Spleen (tissue), 11 donors: ENCODE results near the gene OR4M1. TPM values are rescaled to one million over a fixed set of nuclear protein-coding genes. Genes with fewer than 3 reads are reported as not detected.
"Not testable (repeated sequence)": the region's sequence is repeated elsewhere in the genome, so short reads cannot be mapped to it uniquely, and the experiment has no call there.

Experiments used
- DNase-seq: peaks from one replicate; pipeline ENCODE4 v3.0.0-alpha.2; 2020
- H3K27ac ChIP-seq, 8 donors: fragments of 200-600 bp; sonication (generic) in 7 of 8; 1 replicate in 4 of 8; 2 replicates in 4 of 8; pipeline versions ENCODE4 v1.5.0 to v1.8.0; 2016 to 2021; ENCODE audit warnings: inconsistent platforms in 4 of 8, mild to moderate bottlenecking in 4 of 8, moderate library complexity in 1 of 8
- H3K27me3 ChIP-seq, 7 donors: fragments of 200-600 bp; sonication (generic) in 6 of 7; replicated peaks in 1 of 7; 1 replicate in 4 of 7; 2 replicates in 3 of 7; pipeline versions ENCODE4 v1.5.0 to v1.8.0; 2016 to 2021; ENCODE audit warnings: inconsistent platforms in 3 of 7, mild to moderate bottlenecking in 1 of 7
- H3K36me3 ChIP-seq, 6 donors: fragments of 200-600 bp; sonication (generic) in 5 of 6; 1 replicate in 4 of 6; 2 replicates in 2 of 6; pipeline versions ENCODE4 v1.5.0 to v1.8.0; 2016 to 2021; ENCODE audit warnings: inconsistent platforms in 2 of 6
- H3K4me1 ChIP-seq, 6 donors: fragments of 200-600 bp; sonication (generic) in 5 of 6; 1 replicate in 3 of 6; 2 replicates in 3 of 6; pipeline versions ENCODE4 v1.5.0 to v1.8.0; 2016 to 2021; ENCODE audit warnings: inconsistent platforms in 3 of 6
- H3K4me3 ChIP-seq, 8 donors: fragments of 200-600 bp; sonication (generic) in 7 of 8; 1 replicate in 4 of 8; 2 replicates in 4 of 8; pipeline versions ENCODE4 v1.5.0 to v1.8.0; 2016 to 2021; ENCODE audit warnings: inconsistent platforms in 4 of 8, mild to moderate bottlenecking in 4 of 8, moderate library complexity in 2 of 8
- H3K9me3 ChIP-seq, 8 donors: fragments of 200-600 bp; sonication (generic) in 7 of 8; 1 replicate in 4 of 8; 2 replicates in 4 of 8; pipeline versions ENCODE4 v1.5.0 to v1.8.0; 2016 to 2021; ENCODE audit warnings: inconsistent platforms in 4 of 8
- CTCF ChIP-seq, 11 experiments: fragments of 200-600 bp in 7 of 11; fragments of 450-650 bp in 4 of 11; sonication (generic) in 4 of 11; IDR thresholded peaks in 8 of 11; conservative IDR thresholded peaks in 3 of 11; 1 replicate in 7 of 11; 2 replicates in 4 of 11; pipeline versions ENCODE4 v1.4.0 to v1.8.0; 2016 to 2021; ENCODE audit warnings: antibody characterized with exemption in 11 of 11, inconsistent platforms in 4 of 11, mild to moderate bottlenecking in 1 of 11
- POLR2A ChIP-seq, 3 donors: fragments of 450-650 bp; IDR thresholded peaks; one replicate each; pipeline ENCODE4 v1.5.1; 2017; ENCODE audit warnings: antibody characterized with exemption in 3 of 3, mild to moderate bottlenecking in 1 of 3
- POLR2AphosphoS5 ChIP-seq, 3 donors: sonication (generic); formaldehyde crosslinking; IDR thresholded peaks; one replicate each; pipeline ENCODE4 v1.5.1; 2017; ENCODE audit warnings: antibody characterized with exemption in 3 of 3
- WGBS, 5 donors: extraction: QIAGEN DNeasy Blood & Tissue Kit in 3 of 5; methylation state at CpG; one replicate each; pipeline versions ENCODE4 v1.1.5 to v1.1.7; 2013 to 2018; 5-methylcytosine and 5-hydroxymethylcytosine counted together
- intact Hi-C: fragments of 100-400 bp; cut with DNase I; formaldehyde crosslinking; loops from one replicate; pipeline ENCODE4 v1.15.0; 2023; ENCODE audit warnings: low total_unique reads
- polyA plus RNA-seq, 3 donors: library from polyadenylated mRNA; stranded (reverse); fragments of 200-250 nt; gene quantifications; one replicate each; pipeline ENCODE4 v1.2.1, GENCODE V29; 2013
- total RNA-seq, 7 donors: library from RNA; depleted of rRNA in 3 of 7; stranded (reverse); fragments of >200 nt in 3 of 7; fragmentation: NEBNext Ultra II Directional in 4 of 7; extraction: Animal tissue kit (Norgen Biotek cat#: 25700) in 4 of 7; gene quantifications; one replicate each; pipeline versions ENCODE4 v1.1.0 to v1.2.1, GENCODE V29; 2016 to 2021
- donor health status: healthy with polysubstance abuse.
- donor health status: DM: no; HTN: no; CAD: no; lungs with moderate emphysema.
- donor health status: DM: no; HTN: no; CAD: no.
- donor health status: Bipolar disorder and iron deficiency.
- donor health status: healthy.
- donor health status: DM: no; HTN: no; CAD: no.
- donor health status: DM: yes; HTN: yes; CAD: no.

The OR4M1 gene
- total and polyA plus RNA-seq, 10 donors: not detected

GRCh38 chr14:19754172-19754571 lies 19.1 kb upstream of the OR4M1 start:
- 24 to 43% (median 36%) methylated on average over 2 of the region's 2 CpGs for WGBS, 5 donors
- TF ChIP-seq POLR2A (IDR thresholded peaks at IDR 0.05) (no peak), CTCF (IDR thresholded peaks at IDR 0.05 in 8 of 11, conservative IDR thresholded peaks at IDR 0.05 in 3 of 11) (no peak), POLR2AphosphoS5 (IDR thresholded peaks at IDR 0.05) (no peak)

DNA sequence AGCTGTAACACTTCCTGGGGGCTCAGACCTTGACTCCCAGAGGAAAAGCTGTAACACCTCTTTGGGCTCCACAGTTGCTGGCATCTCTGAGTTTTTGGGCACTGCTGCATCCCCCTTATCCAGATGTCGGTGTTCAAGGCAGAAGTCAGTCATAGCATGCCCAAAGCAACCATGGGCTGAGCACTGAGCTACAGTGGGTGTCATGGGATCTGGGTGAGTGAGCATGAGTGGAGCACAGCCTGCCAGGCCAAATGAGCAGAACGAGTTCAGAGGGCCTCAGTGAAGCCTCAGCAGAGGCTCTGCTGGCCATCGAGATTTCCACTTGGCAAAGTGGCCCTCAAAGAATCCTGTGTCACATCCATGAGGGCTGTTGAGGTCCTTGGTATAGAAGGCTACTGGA lies 1.8 kb upstream of the OR4M1 start:
- intact Hi-C loops, DNase-seq, H3K27ac ChIP-seq, H3K27me3 ChIP-seq, H3K36me3 ChIP-seq, H3K4me3 ChIP-seq, H3K4me1 ChIP-seq: not testable (repeated sequence)
- H3K9me3 ChIP-seq: peaks cover 0 to 40% (median 18%) of the 10 kb centered on the region in 8 donors
- 38 to 61% (median 54%) methylated on average over 3 of the region's 3 CpGs for WGBS, 5 donors

More at GRCh38 chr14:19754172-19754571, 19.1 kb upstream of the OR4M1 start:
- no peak for DNase-seq
- Histone ChIP-seq H3K4me3 (no peak overlapping the region), H3K4me1 (no peaks in the 10 kb centered on the region), H3K27ac (no peak overlapping the region), H3K36me3 (no peaks in the 10 kb centered on the region), H3K27me3 (no peaks in the 10 kb centered on the region), H3K9me3 (no peaks in the 10 kb centered on the region)
- intact Hi-C loops: no loop called here

GRCh38 chr14:19771895-19772430 lies 1.3 kb upstream of the OR4M1 start:
- Histone ChIP-seq H3K9me3 (peaks cover 0 to 40% (median 18%) of the 10 kb centered on the region in 8 donors), H3K27ac (peak overlapping the region in 1 of 8 donors; percentile 28), H3K4me3 (no peak overlapping the region), H3K4me1 (no peaks in the 10 kb centered on the region), H3K27me3 (no peaks in the 10 kb centered on the region), H3K36me3 (no peaks in the 10 kb centered on the region)
- 88 to 94% (median 90%) methylated on average over 1 of the region's 1 CpG for WGBS, 5 donors
- TF ChIP-seq CTCF (IDR thresholded peaks at IDR 0.05 in 8 of 11, conservative IDR thresholded peaks at IDR 0.05 in 3 of 11): no peak
- TF ChIP-seq POLR2A (IDR thresholded peaks at IDR 0.05): no peak
- no peak for TF ChIP-seq POLR2AphosphoS5 (IDR thresholded peaks at IDR 0.05)
- intact Hi-C loops: no loop called here
- no peak for DNase-seq

GRCh38 chr14:19772454-19772853 lies 850 bp upstream of the OR4M1 start:
- H3K4me3 ChIP-seq, intact Hi-C loops, H3K4me1 ChIP-seq, DNase-seq, H3K36me3 ChIP-seq, H3K27me3 ChIP-seq: not testable (repeated sequence)
- peak overlapping the region in 1 of 8 donors; percentile 28 for H3K27ac ChIP-seq
- peaks cover 0 to 40% (median 18%) of the 10 kb centered on the region in 8 donors for H3K9me3 ChIP-seq
- 27 to 41% (median 39%) methylated on average over 2 of the region's 2 CpGs for WGBS, 5 donors

DNA sequence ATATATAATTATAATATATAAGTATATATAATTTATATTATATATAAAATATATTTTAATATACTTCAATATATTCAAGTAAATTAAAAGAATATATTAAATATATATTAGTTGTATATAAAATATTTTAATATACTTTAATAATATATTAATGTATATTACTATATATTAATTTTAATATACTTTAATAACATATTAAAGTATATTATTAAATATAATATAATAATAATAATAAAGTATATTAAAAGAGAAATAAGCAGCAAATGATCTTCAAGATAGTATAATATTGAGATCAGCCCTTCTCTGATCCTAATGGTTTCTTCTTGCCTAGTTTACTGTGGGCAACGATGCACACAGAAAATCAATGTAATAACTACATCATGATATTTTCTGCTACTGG lies 2.3 kb downstream of the OR4M1 start:
- Histone ChIP-seq H3K27ac (no peak overlapping the region), H3K36me3 (no peaks in the 10 kb centered on the region), H3K4me3 (no peak overlapping the region), H3K4me1 (no peaks in the 10 kb centered on the region), H3K27me3 (no peaks in the 10 kb centered on the region), H3K9me3 (peaks cover 0 to 32% (median 16%) of the 10 kb centered on the region in 8 donors)
- intact Hi-C loops: no loop called here
- TF ChIP-seq POLR2AphosphoS5 (IDR thresholded peaks at IDR 0.05) (no peak), CTCF (IDR thresholded peaks at IDR 0.05 in 8 of 11, conservative IDR thresholded peaks at IDR 0.05 in 3 of 11) (no peak), POLR2A (IDR thresholded peaks at IDR 0.05) (no peak)
- 49 to 75% (median 58%) methylated on average over 1 of the region's 1 CpG for WGBS, 5 donors
- DNase-seq: no peak

- H3K9me3 ChIP-seq, H3K4me3 ChIP-seq, H3K27me3 ChIP-seq, H3K27ac ChIP-seq, intact Hi-C loops, H3K4me1 ChIP-seq, DNase-seq, H3K36me3 ChIP-seq: not testable (repeated sequence)
- 83 to 86% (median 83%) methylated on average over 16 of the region's 16 CpGs for WGBS, 5 donors
Measured at GRCh38 chr14:19785848-19786247, 12.5 kb downstream of the OR4M1 start.

DNA sequence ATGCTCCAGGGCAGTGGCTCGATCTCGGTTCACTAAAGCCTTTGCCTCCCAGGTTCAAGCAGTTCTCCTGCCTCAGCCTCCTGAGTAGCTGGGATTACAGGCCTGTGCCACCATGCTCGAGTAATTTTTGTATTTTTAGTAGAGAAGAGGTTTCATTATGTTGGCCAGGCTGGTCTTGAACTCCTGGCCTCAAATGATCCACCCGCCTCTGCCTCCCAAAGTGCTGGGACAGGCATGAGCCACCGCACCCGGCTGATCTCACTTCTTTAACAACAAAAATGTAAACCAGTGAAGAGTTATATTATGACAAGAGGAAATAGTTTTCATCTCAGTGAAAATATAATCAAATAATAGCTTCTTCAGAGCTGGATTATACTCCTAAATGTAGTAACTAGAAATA lies 14.0 kb downstream of the OR4M1 start:
- intact Hi-C loops, H3K4me1 ChIP-seq, H3K36me3 ChIP-seq, DNase-seq, H3K27me3 ChIP-seq, H3K27ac ChIP-seq, H3K9me3 ChIP-seq, H3K4me3 ChIP-seq: not testable (repeated sequence)
- 76 to 80% (median 77%) methylated on average over 6 of the region's 6 CpGs for WGBS, 5 donors

GRCh38 chr14:19788150-19788549 lies 14.8 kb downstream of the OR4M1 start:
- H3K27ac ChIP-seq, DNase-seq, H3K27me3 ChIP-seq, intact Hi-C loops, H3K4me1 ChIP-seq, H3K4me3 ChIP-seq, H3K9me3 ChIP-seq, H3K36me3 ChIP-seq: not testable (repeated sequence)
- 65 to 74% (median 71%) methylated on average over 7 of the region's 7 CpGs for WGBS, 5 donors
